Measurements from ENCODE around the gene RANBP17.
A peak's percentile ranks its signal among the peaks of the same experiment; 100 is the strongest.

Gene RANBP17

DNA sequence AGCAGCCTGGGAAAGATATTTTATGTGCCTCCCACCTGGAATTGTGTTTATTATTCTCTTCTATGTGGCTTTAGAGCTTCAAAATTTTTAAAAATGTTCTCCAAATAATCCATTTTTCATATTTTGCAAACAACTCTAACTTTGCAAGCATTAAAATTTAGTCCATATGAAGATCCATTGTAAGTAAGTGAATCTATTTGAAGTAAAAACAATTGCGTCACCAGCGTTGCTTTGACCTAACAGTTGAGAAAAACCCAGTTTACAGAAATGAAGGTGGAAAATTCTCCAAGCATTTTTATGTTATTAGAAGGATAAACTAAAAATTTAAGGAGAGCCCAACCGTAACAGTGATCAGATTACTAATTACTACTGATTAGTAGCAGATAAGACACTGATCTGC is 408.3 kb downstream of the RANBP17 start:
- Histone ChIP-seq H3K4me1 (ENCODE audit: low read length) (no peaks in the 10 kb centered on the region), H3K27me3 (replicated peaks; ENCODE audit: insufficient read depth, low read length) (no peaks in the 10 kb centered on the region), H3F3A (ENCODE audit: insufficient read depth, low read length) (no peaks in the 10 kb centered on the region), H3K9me3 (replicated peaks; ENCODE audit: insufficient read depth, low read length) (no peaks in the 10 kb centered on the region), H3K9me2 (replicated peaks; ENCODE audit: insufficient read depth, low read length) (no peaks in the 10 kb centered on the region), H2AFZ (ENCODE audit: low read length) (no peak overlapping the region), H4K20me1 (ENCODE audit: insufficient read depth, low read length) (no peaks in the 10 kb centered on the region), H3K9ac (ENCODE audit: low read length) (no peak overlapping the region), H3K4me3 (ENCODE audit: low read length) (no peak overlapping the region), H3K4me2 (ENCODE audit: low read depth, low read length) (no peak overlapping the region), H3K79me2 (ENCODE audit: low read length) (no peaks in the 10 kb centered on the region), H3K27ac (ENCODE audit: low read length) (no peak overlapping the region), H3K36me3 (replicated peaks; ENCODE audit: insufficient read depth, low read length) (no peaks in the 10 kb centered on the region)
- TF ChIP-seq CTCF (IDR thresholded peaks at IDR 0.05; ENCODE audit: low read length) (no peak), EZH2 (optimal IDR thresholded peaks at IDR 0.05; ENCODE audit: low read depth, low read length) (no peak), EZH2phosphoT487 (IDR thresholded peaks at IDR 0.05; ENCODE audit: low read length) (no peak)
- DNase-seq = no peak

GRCh38 chr5:171271798-171272197 is 410.0 kb downstream of the RANBP17 start:
- Histone ChIP-seq H3K4me3 (ENCODE audit: low read length) (no peak overlapping the region), H3K4me2 (ENCODE audit: low read depth, low read length) (no peak overlapping the region), H3K27ac (ENCODE audit: low read length) (no peak overlapping the region), H3K9me2 (replicated peaks; ENCODE audit: insufficient read depth, low read length) (no peaks in the 10 kb centered on the region), H3K9me3 (replicated peaks; ENCODE audit: insufficient read depth, low read length) (no peaks in the 10 kb centered on the region), H4K20me1 (ENCODE audit: insufficient read depth, low read length) (no peaks in the 10 kb centered on the region), H3F3A (ENCODE audit: insufficient read depth, low read length) (no peaks in the 10 kb centered on the region), H3K27me3 (replicated peaks; ENCODE audit: insufficient read depth, low read length) (no peaks in the 10 kb centered on the region), H3K36me3 (replicated peaks; ENCODE audit: insufficient read depth, low read length) (no peaks in the 10 kb centered on the region), H3K4me1 (ENCODE audit: low read length) (no peaks in the 10 kb centered on the region), H3K9ac (ENCODE audit: low read length) (no peak overlapping the region), H2AFZ (ENCODE audit: low read length) (no peak overlapping the region), H3K79me2 (ENCODE audit: low read length) (no peaks in the 10 kb centered on the region)
- DNase-seq = no peak
- TF ChIP-seq CTCF (IDR thresholded peaks at IDR 0.05; ENCODE audit: low read length) (no peak), EZH2 (optimal IDR thresholded peaks at IDR 0.05; ENCODE audit: low read depth, low read length) (no peak), EZH2phosphoT487 (IDR thresholded peaks at IDR 0.05; ENCODE audit: low read length) (no peak)

- H3K9ac ChIP-seq (ENCODE audit: low read length) = no peak overlapping the region
- H3K4me1 ChIP-seq (ENCODE audit: low read length) = no peaks in the 10 kb centered on the region
- H3K4me2 ChIP-seq (ENCODE audit: low read depth, low read length) = no peak overlapping the region
- no peak overlapping the region for H3K27ac ChIP-seq (ENCODE audit: low read length)
- TF ChIP-seq EZH2phosphoT487 (IDR thresholded peaks at IDR 0.05; ENCODE audit: low read length) (no peak), CTCF (IDR thresholded peaks at IDR 0.05; ENCODE audit: low read length) (peak; percentile 61)
- no peaks in the 10 kb centered on the region for H3K9me2 ChIP-seq (replicated peaks; ENCODE audit: insufficient read depth, low read length)
- H3K36me3 ChIP-seq (replicated peaks; ENCODE audit: insufficient read depth, low read length) = no peaks in the 10 kb centered on the region
- H2AFZ ChIP-seq (ENCODE audit: low read length) = no peak overlapping the region
- H4K20me1 ChIP-seq (ENCODE audit: insufficient read depth, low read length) = no peaks in the 10 kb centered on the region
- no peaks in the 10 kb centered on the region for H3K79me2 ChIP-seq (ENCODE audit: low read length)
- no peaks in the 10 kb centered on the region for H3K9me3 ChIP-seq (replicated peaks; ENCODE audit: insufficient read depth, low read length)
- peak; percentile 53 for DNase-seq
- H3K27me3 ChIP-seq (replicated peaks; ENCODE audit: insufficient read depth, low read length) = no peaks in the 10 kb centered on the region
- H3K4me3 ChIP-seq (ENCODE audit: low read length) = no peak overlapping the region
- H3F3A ChIP-seq (ENCODE audit: insufficient read depth, low read length) = no peaks in the 10 kb centered on the region
Measured at GRCh38 chr5:171272996-171273970, 411.5 kb downstream of the RANBP17 start.

All from MM.1S (cell line).